Measurements from ENCODE around the gene UST.
"Not testable (repeated sequence)": the region's sequence is repeated elsewhere in the genome, so short reads cannot be mapped to it uniquely, and the experiment has no call there.

The UST gene

DNA sequence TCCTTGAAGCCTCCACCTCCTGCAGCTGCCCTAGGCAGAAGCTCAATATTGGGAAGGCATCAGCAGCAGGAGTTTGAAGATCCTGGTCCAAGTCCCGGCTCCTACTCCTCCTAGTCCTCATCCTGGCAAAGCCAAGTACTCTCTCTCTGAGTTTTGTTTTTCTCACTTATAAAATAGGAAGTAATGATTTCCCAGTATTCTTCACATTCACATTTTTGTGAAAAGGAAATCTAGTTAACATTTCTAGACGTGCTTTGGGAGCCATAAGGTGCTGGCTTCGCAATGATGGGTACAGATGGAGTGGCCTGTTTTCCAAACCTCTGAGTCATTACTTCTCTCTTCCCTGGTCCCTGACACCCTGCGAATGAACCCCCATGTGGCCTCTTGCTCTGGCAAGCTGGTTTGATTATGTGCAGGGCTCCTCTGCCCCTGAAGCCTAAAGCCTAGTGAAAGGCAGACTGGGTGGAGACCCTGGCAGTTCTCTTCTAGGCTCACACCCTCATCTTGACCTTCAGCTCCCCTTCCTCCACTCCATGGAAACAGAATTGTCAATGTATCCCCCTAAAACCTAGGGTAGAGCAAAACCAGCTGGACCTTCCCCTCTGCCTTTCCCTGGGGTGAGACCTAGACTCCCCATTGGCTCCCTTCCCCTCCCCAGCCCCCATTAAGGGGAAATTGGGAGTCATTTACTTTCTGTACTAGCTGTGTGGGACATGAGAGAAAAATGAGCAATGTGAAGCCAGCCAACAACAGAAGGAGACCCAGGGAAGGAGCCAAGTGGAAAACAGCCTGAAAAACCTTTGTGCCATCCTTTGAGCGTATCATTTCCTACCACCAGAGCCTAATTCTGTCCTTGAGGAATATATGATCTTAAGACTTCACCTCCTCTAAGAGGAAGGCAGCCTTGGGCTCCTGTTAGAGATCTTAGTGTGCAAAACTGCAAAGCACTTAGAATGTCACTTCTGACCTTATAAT lies 158.4 kb downstream of the UST start:
- no peak for DNase-seq (ENCODE audit: low read depth)

DNA sequence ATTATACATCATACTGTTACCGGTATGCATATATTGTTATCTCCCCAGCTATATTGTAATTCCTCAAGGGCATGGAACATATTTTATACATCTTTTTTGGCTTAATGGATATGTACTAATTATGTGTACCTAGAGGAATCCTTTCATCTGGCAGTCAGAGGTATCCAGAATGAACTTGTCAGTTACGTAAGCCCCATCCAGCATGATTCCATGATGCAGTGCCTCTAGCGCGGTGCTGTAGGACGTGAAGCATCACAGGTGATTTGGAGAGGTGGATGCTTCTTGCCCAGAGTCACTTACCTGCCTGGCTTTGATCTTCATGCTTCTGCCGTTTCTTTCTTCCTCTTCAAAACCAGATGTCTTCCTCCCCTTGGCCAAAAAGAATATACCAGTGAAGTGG lies 159.1 kb downstream of the UST start:
- DNase-seq (ENCODE audit: low read depth), result no peak

DNA sequence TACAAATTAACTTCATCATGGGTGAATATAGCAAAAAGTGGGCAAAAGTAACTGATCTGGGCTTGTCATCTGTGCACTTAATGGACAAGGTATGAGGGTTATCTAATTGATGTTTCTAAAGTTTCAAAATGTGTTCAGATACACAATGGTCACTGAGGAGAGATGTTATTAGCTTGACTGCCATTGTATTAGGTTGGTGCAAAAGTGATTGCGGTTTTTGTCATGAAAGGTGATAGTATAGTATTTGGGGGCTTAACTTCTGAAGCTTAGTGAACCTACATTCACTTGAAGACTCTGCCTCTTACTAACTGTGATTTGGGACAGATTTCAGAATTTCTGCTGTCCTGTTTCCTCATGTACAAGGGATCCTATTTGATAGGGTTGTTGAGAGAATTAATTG lies 159.6 kb downstream of the UST start:
- DNase-seq (ENCODE audit: low read depth), result no peak

DNA sequence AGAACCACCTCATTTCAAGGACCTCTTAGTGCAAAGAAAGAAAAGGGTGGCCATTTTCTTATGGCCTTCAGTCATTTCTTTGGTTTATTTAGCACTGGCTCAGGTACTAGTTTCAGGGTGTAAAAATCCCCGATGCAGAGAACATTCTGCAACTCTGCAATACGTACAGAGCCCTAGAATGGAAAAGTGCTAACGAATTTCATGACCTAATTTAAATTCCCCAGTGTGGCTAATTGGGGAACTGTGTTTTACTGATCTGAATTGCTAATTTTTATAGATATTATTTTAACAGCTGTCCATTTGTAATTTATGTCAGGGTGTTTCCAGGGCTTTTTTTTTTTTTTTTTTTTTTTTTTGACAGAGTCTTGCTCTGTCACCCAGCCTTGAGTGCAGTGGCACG lies 160.7 kb downstream of the UST start:
- DNase-seq (ENCODE audit: low read depth), result no peak

DNA sequence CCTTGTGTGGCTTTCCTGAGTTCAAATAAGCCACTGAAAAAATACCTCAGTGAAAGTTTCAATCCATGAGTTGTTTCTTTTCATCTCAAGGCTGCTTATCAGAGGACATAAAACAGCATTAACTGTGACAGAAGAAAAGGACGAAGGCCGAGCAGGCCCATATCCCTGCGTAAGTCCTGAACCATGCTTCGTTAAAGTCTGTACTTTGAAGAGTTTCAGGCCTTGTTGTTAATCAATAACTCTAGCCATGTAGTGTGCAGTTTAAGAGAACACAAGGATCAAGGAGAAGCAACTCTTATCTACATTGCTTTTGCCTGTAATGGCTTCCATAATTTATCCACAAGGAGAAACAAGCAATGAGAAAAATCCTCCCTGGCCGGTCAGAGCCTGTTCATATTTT lies 165.4 kb downstream of the UST start:
- DNase-seq (ENCODE audit: low read depth), result no peak

DNA sequence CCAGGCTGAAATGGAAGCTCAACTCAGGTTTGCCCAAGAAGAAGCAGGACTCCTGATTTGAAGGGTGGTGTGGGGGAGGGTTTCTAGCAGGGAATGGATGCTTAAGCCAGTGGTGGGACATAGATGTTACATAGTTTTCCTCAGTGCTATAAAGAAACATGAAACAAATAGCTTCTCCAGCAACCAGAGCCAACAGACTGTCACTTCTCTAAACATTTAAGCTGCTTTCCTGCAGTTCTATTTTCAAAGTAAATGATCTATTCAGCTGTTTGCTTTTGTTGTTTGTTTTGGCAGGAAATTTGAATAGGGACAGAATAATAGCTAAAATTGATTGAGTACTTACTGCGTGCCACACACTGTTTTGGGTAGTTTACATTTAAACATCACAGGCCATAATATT lies 169.0 kb downstream of the UST start:
- DNase-seq (ENCODE audit: low read depth), result no peak

DNA sequence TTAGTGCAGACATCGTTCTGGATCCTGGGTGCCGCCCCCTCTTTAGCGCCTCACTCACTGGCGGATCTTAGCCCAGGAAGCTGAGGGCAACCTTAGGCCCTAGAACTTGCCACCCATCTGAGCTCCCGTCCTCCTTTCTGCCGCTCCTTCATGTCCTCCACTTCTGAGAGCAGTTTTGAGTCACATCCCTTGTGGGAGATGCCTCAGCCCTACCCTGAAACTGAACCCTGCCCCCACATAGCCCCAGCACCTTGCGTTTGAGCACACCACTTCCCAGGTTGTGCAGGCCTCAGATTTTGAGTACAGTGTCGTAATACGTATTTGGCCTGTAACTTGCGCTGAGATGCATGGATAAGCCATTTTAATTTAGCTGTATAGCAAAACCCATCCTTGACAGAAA lies 169.7 kb downstream of the UST start:
- not testable (repeated sequence) for DNase-seq (ENCODE audit: low read depth)

DNA sequence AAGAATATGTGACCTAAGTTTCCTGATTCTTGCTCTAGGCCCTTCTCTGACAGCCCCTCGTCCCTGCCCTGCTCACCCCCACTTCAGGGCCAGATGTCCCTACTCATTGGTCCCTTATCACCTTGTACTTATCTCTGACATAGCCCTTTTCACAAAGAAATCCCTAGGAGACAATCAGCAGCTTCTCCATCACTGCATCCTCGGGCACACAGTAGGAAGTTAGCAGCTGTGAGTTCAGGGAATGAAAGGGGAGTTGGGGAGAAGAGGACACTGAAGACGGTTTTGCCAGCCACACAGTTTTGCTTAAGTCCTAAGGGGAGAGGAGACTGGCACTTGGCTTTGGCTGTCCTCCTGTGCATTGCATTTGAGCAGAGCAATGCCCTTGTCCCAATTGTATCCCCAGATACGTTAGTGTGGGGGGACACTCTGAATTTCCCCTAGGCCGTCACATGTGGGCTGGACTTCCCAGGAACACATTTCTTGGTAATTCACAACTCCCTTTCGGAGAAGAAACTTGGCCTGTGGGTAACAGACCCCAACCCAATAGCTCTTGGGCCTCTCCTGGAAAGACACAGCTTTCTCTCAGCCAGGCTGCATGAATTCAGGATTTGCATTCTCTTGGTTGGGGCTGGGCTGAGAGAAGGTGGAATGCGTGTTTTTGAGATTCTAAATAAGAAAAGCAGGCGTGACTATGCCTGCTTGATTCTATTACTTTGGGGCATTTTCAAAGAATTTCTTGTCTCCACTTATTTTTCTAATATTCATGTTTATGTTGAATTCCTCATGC lies 177.6 kb downstream of the UST start:
- no peak for DNase-seq (ENCODE audit: low read depth)

DNA sequence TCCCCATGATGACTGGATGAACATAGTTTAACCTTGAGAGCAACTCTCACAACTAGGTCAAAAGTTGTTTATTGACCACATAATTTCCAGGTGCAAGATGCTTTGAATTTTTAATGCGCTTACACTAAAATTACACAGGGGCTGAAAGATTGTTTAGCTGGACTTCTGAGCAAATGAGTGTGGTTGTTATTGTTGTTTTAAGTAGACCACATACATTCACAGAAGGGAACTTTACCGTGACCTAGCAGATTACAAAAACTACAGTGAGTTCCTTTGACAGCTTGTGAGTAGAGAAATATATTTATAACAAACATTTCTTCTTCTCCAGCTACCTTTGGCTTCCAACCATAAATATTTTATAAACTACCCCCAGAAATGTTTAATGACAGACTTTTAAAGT lies 178.9 kb downstream of the UST start:
- DNase-seq (ENCODE audit: low read depth), result no peak

DNA sequence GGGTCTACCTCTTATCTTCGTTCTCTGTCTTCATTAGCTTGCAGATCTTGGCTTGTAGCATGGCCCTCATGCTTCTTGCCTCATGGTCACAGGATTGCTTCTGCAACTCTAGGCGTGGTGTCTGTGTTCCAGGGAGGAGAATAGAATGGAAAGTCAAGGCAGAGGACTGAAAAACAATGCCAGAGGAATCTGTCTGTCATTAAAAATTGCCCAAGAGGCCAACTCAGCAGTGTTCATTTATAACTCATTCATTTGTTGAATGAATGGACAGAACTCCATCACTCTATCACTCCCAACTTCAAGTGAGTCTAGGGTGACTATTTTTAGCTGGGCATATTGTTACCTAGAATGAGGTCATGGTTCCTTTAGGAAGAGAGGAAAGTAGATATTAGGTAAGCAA lies 179.6 kb downstream of the UST start:
- no peak for DNase-seq (ENCODE audit: low read depth)

DNA sequence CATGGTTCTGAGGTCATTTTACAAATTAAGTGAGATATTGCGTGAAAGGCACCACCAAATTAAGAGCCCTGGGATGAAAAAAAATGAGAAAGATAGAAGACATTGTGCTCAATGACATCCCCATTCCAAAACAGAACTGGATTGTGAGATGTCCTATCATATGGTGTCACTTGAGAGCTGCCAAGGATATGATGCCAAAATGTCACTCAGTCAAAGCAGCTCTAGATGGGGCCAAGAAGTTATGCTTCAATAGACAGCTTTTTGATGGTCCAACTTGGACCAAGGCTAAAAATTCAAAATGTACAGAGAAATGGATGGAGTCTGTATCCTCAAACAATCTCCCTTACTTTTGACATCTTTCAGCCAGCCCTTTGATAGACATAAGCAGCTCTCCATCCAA lies 180.8 kb downstream of the UST start:
- DNase-seq (ENCODE audit: low read depth), result no peak

DNA sequence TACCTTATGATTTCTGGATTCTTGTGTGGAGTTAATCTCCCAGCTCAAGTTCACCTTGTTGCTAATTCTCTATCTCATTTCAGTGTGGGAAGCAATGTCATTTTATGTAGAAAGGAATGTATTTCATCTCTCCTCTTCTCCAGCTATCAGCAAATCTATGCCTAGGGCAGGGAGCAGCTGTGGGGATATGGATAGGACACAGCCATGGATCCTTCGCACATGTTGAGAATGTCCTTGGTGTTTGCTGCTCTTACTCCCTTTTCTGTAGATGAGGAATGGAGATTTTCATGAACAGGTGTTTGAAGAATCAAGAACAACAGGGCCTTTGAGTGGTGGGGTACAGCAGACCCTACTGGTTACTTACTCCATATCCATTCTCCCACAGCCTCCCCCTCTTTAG lies 182.0 kb downstream of the UST start:
- no peak for DNase-seq (ENCODE audit: low read depth)

DNA sequence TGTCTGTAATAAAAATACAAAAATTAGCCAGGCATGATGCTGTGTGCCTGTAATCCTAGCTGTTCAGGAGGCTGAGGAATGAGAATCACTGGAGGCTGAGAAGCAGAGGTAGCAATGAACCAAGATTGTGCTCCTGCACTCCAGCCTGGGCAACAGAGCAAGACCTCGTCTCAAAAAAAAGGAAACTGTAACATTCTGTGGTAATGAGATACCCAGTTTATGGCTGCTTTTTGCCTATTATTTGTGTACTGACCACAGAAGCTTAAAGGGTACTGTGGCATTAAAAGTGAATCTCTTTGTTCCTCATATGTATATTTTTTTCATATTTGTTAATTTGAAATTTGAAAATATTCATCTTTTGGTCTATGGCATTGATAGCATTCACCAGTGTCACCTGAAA lies 185.4 kb downstream of the UST start:
- DNase-seq (ENCODE audit: low read depth), result no peak

DNA sequence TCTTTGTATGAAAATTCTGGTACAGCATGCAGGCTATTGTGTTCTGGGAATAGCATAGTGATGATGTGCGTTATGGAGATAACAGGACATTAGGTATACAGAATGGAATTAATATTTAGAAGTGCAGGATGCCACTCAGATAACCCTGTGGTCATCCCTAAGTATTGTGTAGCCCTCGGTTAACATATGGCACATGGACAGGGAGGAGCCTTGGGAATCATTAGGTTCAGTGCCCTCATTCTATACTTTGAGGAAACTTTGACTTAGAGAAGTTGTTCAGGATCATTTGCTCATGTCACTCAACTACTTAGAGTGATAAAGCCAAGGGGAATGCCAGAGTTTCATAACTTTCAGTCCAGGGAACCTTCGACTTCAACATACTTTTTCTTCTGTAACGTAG lies 185.9 kb downstream of the UST start:
- DNase-seq (ENCODE audit: low read depth), result no peak

DNA sequence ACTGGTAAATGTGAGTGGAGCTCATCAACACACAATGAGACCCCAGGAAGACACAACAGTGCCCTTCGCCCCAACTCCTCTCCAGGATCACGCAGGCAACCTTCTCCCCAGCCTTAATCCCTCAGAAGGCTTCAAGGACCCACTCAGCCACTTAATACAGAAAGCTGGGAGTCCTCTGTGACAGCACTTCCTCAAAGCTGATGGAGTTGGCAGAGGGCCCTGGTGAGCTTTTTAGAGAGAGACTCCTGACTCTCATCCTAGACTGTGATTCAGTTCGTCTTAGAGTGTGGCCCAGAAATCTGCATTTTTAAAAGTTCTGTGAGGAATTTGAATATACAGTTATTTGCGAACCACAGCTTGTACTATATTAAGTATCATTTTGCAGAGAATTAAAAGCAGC lies 187.7 kb downstream of the UST start:
- no peak for DNase-seq (ENCODE audit: low read depth)

DNA sequence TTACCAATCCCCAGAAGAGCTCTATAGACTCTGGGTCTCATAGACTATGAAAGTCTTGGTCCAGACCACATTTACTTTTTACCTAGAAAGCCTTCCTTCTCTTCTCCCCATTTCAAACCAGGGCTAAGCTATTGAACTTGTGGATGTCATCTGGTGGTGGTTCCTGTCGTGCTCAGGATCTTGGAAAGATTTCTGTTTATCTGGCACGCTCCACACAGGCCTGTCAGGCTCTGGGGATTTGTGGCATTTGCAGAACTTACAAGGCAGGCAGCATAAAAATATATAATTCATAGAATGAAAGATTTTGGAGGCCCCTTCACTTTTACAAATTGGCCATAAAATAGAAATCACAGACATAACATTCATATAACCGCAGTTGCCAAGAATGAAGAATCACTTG lies 188.1 kb downstream of the UST start:
- no peak for DNase-seq (ENCODE audit: low read depth)

DNA sequence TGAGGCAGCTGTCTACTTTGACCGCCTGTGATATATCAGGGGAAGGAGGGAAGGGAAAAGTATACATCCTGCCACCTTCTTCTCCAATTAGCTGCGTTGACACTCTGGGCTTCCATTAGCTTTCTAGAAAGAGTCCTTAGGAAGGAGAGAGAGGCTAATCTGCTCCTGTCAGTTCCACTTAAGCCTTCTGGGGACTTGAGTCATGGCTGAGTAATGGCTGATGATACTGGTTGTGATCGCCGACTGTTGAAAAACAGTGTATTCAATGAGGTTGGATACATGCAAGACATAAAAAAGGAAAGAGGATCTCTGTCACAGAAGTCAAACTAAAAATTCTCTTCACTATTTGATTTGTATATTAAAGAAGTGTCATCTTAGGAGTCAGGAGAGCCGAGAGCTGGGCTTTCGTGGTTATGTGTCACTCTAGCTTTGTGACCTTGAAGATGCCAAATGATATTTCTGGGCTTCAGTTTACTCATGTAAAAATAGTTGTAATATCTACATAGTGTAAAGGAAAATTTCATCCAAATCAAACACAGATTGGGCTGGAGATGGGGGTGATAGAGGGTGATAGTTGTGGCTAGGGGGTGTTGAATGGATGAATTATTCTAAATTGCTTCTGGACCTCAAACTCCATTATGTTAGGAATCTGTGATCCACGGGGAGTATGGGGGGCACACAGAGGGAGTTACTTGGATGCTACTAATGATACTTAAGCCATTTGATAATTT lies 189.0 kb downstream of the UST start:
- DNase-seq (ENCODE audit: low read depth), result no peak

DNA sequence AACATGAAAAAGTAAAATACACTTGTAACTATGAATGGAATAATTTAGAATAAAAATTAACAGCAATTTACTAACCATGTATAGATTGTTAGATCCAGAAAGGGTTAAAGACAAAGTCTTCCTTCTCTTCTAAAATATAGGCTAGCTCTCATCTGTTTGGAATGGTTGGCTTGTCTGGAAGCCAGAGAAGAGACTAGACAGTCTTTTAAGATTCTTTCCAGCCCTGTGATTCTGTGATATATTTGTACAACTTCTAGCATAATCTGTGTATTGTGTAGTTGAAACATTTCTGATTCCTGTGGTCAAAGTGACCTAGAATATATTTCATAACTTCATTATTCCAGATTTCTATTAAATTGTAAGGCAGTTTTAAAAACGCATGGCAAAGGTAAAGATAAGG lies 196.6 kb downstream of the UST start:
- DNase-seq (ENCODE audit: low read depth), result no peak

DNA sequence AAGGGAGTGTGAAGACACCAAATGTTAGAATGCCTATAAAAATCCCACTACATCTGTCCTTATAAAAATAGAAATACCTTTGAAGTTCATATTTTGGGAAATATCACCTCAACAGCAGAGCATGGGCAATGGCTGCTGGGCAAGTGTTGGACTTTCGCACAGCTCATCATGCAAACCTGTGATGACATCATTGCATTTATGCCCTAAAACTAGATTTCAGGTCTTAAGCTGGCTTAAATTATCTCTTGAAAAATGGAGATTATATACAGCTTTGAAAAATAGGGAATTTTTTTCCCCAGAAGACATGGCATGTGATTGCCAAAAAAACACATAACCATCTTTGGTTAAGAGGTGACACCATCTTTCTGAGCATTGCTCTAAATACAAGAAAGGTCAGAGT lies 197.8 kb downstream of the UST start:
- no peak for DNase-seq (ENCODE audit: low read depth)

DNA sequence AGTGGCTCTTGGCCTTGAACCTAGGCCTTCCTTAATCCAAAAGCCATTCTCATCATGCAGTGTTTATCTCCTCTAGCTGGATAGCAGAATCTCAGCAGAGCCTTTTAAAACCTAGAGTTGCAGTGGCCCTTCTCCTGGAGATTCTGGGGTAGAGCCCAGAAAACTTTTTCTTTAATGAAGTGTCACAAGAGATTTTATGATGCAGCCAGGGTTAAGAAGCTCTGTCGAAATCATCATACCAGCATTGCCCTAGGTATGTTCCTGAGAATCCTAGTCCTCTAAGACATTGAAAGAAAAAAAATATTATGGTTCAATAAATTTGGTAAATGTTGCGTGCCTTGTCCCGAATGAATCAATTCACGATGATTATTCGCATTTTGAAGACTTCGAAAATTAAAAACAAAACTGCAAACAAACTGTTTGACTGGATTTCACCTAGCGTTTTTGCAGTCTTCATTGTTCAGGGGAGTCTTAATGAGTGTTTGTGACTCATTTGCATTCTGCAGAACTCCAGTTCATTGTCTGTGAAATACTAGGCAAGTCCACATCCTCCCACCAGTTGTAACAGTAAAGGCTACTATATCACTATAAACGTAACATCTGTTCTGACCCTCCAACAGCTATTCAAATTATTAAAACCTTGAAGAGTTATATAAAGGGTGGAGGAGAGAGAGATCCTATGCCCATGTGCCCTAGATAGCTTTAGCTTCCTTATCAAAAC lies 198.6 kb downstream of the UST start:
- DNase-seq (ENCODE audit: low read depth), result no peak

DNA sequence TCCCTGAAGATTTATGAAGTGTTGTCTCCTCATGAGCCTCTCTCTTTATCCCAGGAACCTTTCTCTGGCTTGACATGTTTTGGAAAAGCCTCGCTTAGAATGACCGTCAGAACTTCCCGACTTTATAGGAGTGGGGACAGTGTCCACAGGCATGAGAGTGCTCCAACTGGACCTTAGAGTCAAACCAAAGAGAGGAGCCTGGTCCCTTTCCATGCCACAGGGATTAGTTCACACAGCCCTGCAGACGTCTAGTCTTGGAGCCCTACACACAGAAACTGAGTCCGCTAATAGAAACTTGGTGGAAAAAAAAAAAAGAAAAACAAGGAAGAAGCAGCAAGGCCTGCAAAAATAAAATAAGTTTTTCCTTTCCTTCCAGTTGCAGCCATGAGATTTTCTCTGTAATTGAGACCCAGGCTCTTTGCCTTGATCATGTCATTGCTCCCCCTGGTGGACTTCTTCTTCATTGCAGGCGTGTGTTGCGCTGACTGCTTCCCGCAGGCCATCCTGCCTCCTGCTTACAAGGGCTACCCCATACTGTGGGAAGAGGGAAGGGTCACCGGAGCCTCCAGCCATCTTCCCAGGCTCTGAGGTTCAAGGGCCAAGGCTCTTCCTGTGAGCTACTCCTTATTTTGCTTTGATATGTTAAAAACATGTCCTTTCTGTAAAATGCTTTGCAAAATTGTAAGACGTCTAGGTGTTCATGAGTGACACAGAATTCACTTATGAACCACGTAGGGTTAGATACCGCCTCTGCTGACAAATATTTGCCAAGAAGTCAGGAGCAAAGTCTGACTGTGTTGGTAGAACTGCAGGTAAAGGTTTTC lies 201.0 kb downstream of the UST start:
- peak; percentile 43 for DNase-seq (ENCODE audit: low read depth)

All from T-helper 22 cell (primary cell).